CD14-positive monocyte (primary cell): Measurements from ENCODE around the gene EIF4E1B. TPM values are rescaled to one million over a fixed set of nuclear protein-coding genes. Genes with fewer than 3 reads are reported as not detected.

Experiments used
- DNase-seq, 3 donors: peaks; one replicate each; pipeline ENCODE4 v3.0.0-alpha.2; 2011 to 2022
- H2AFZ ChIP-seq: 2 replicates; pipeline ENCODE4 v1.6.0; 2012; ENCODE audit warnings: mild to moderate bottlenecking, low read depth, low read length, inconsistent platforms; ENCODE audit not compliant: insufficient read depth, poor library complexity, severe bottlenecking
- H3K27ac ChIP-seq, 2 donors: 1 replicate in 1 of 2; 2 replicates in 1 of 2; pipeline ENCODE4 v1.5.1; 2012 to 2013; ENCODE audit warnings: low read length in 2 of 2, control low read depth in 1 of 2, inconsistent platforms in 1 of 2, low read depth in 1 of 2, mild to moderate bottlenecking in 1 of 2
- H3K27me3 ChIP-seq, 2 donors: one replicate each; pipeline versions ENCODE4 v1.6.0 to v1.6.1; 2011 to 2013; ENCODE audit warnings: low read length in 2 of 2; ENCODE audit not compliant: control insufficient read depth in 2 of 2, insufficient read depth in 2 of 2
- H3K36me3 ChIP-seq, 2 donors: replicated peaks in 1 of 2; 1 replicate in 1 of 2; 2 replicates in 1 of 2; pipeline versions ENCODE4 v1.5.1 to v1.6.1; 2012 to 2013; ENCODE audit warnings: low read length in 2 of 2, control low read depth in 1 of 2, inconsistent platforms in 1 of 2, mild to moderate bottlenecking in 1 of 2; ENCODE audit not compliant: insufficient read depth in 2 of 2, control insufficient read depth in 1 of 2
- H3K4me1 ChIP-seq, 2 donors: 1 replicate in 1 of 2; 2 replicates in 1 of 2; pipeline versions ENCODE4 v1.5.1 to v1.6.1; 2012 to 2013; ENCODE audit warnings: low read length in 2 of 2, control low read depth in 1 of 2, inconsistent platforms in 1 of 2, mild to moderate bottlenecking in 1 of 2, moderate library complexity in 1 of 2; ENCODE audit not compliant: insufficient read depth in 2 of 2, control insufficient read depth in 1 of 2
- H3K4me2 ChIP-seq: replicated peaks from 2 replicates; pipeline ENCODE3; 2012; ENCODE audit warnings: low read length, moderate library complexity, mild to moderate bottlenecking; ENCODE audit not compliant: poor library complexity, severe bottlenecking; ENCODE audit errors: extremely low read depth
- H3K4me3 ChIP-seq, 3 experiments: fragments of 200-600 bp in 1 of 3; sonication (generic) in 1 of 3; replicated peaks in 1 of 3; 1 replicate in 2 of 3; 2 replicates in 1 of 3; pipeline ENCODE4 v1.5.1; 2011 to 2013; ENCODE audit warnings: low read length in 3 of 3, mild to moderate bottlenecking in 3 of 3, control low read depth in 2 of 3, low read depth in 2 of 3, inconsistent platforms in 1 of 3, moderate library complexity in 1 of 3
- H3K79me2 ChIP-seq: 2 replicates; pipeline ENCODE4 v1.6.0; 2012; ENCODE audit warnings: mild to moderate bottlenecking, control low read depth, inconsistent platforms, low read length, moderate library complexity; ENCODE audit not compliant: insufficient read depth
- H3K9ac ChIP-seq: 2 replicates; pipeline ENCODE4 v1.6.0; 2017; ENCODE audit warnings: low read length, mild to moderate bottlenecking; ENCODE audit not compliant: insufficient read depth, poor library complexity, severe bottlenecking
- H3K9me3 ChIP-seq, 2 donors: replicated peaks in 1 of 2; 1 replicate in 1 of 2; 2 replicates in 1 of 2; pipeline versions ENCODE4 v1.5.1 to v1.6.1; 2012 to 2013; ENCODE audit warnings: low read length in 2 of 2, control low read depth in 1 of 2; ENCODE audit not compliant: control insufficient read depth in 1 of 2, insufficient read depth in 1 of 2
- H4K20me1 ChIP-seq: 2 replicates; pipeline ENCODE4 v1.6.0; 2012; ENCODE audit warnings: mild to moderate bottlenecking, low read length, control low read depth, moderate library complexity; ENCODE audit not compliant: insufficient read depth
- H3K27ac Mint-ChIP-seq, 7 donors: one replicate each; pipeline ENCODE4 v1.8.0; 2020; ENCODE audit warnings: mild to moderate bottlenecking in 7 of 7, mixed read lengths in 7 of 7, moderate library complexity in 6 of 7, inconsistent platforms in 2 of 7
- H3K27me3 Mint-ChIP-seq, 3 donors: one replicate each; pipeline ENCODE4 v1.8.0; 2021 to 2022; ENCODE audit warnings: low read depth in 3 of 3, mild to moderate bottlenecking in 3 of 3, mixed read lengths in 3 of 3, moderate library complexity in 3 of 3, inconsistent platforms in 1 of 3
- H3K36me3 Mint-ChIP-seq, 2 donors: one replicate each; pipeline ENCODE4 v1.8.0; 2020; ENCODE audit warnings: mixed read lengths in 2 of 2, inconsistent platforms in 1 of 2, mild to moderate bottlenecking in 1 of 2
- H3K4me1 Mint-ChIP-seq: one replicate; pipeline ENCODE4 v1.8.0; 2020; ENCODE audit warnings: mild to moderate bottlenecking, mixed read lengths
- H3K4me3 Mint-ChIP-seq, 2 donors: one replicate each; pipeline ENCODE4 v1.8.0; 2020; ENCODE audit warnings: mild to moderate bottlenecking in 2 of 2, mixed read lengths in 2 of 2, moderate library complexity in 1 of 2
- H3K9me3 Mint-ChIP-seq, 7 donors: one replicate each; pipeline ENCODE4 v1.8.0; 2020 to 2022; ENCODE audit warnings: mixed read lengths in 7 of 7, mild to moderate bottlenecking in 6 of 7, moderate library complexity in 6 of 7, inconsistent platforms in 2 of 7
- CTCF ChIP-seq: fragments of 200-600 bp; IDR thresholded peaks from one replicate; pipeline ENCODE4 v1.8.0; 2022; ENCODE audit warnings: antibody characterized with exemption, mild to moderate bottlenecking
- WGBS: methylation state at CpG from one replicate; pipeline ENCODE4 v1.1.5; 2013; ENCODE audit warnings: missing lambda C conversion rate; ENCODE audit not compliant: insufficient coverage; 5-methylcytosine and 5-hydroxymethylcytosine counted together
- intact Hi-C, 2 donors: fragments of 100-400 bp; cut with micrococcal nuclease; formaldehyde crosslinking; loops; one replicate each; pipeline versions ENCODE4 v1.15.0 to v1.15.1; 2023
- polyA plus RNA-seq, 3 donors: library from polyadenylated mRNA; depleted of rRNA in 1 of 3; unstranded in 2 of 3; stranded (reverse) in 1 of 3; fragments of 300-500 nt in 2 of 3; fragments of >200 nt in 1 of 3; fragmentation: Illumina TruSeq in 2 of 3; gene quantifications; 1 replicate in 2 of 3; 2 replicates in 1 of 3; pipeline ENCODE4 v1.2.3, GENCODE V29; 2012 to 2021

EIF4E1B gene
- polyA plus RNA-seq, 3 donors = not detected

- Mint-ChIP-seq H3K4me3 (no peak overlapping the region), H3K27me3 (peaks cover 50 to 61% (median 51%) of the 10 kb centered on the region in 3 donors), H3K4me1 (no peaks in the 10 kb centered on the region)
These were observed 54.5 kb downstream of the EIF4E1B start for GRCh38 chr5:176685010-176685409.

GRCh38 chr5:176687247-176687646 lies 56.8 kb downstream of the EIF4E1B start:
- DNase-seq = no peak
- Mint-ChIP-seq H3K27me3 (peaks cover 42 to 47% (median 44%) of the 10 kb centered on the region in 3 donors), H3K27ac (no peak overlapping the region), H3K4me3 (no peak overlapping the region), H3K9me3 (peaks cover 5 to 28% (median 24%) of the 10 kb centered on the region in 7 donors), H3K36me3 (no peaks in the 10 kb centered on the region), H3K4me1 (no peaks in the 10 kb centered on the region)
- Histone ChIP-seq H3K36me3 (no peaks in the 10 kb centered on the region), H4K20me1 (no peaks in the 10 kb centered on the region), H3K4me3 (no peak overlapping the region), H3K27ac (no peak overlapping the region), H3K9me3 (peaks cover 0 to 15% of the 10 kb centered on the region in 2 donors), H3K4me1 (no peaks in the 10 kb centered on the region), H3K79me2 (no peaks in the 10 kb centered on the region), H3K4me2 (no peak overlapping the region), H2AFZ (no peak overlapping the region), H3K27me3 (peaks cover 4 to 33% of the 10 kb centered on the region in 2 donors), H3K9ac (no peak overlapping the region)
- TF ChIP-seq CTCF = no peak
- intact Hi-C loops = loop anchor here in 1 of 2 donors (10.0 kb wide), 1 partner anchor 368 kb away; no protein-coding TSS in a partner anchor
- 92% methylated on average over 10 of the region's 10 CpGs for WGBS

More at GRCh38 chr5:176685010-176685409, 54.5 kb downstream of the EIF4E1B start:
- intact Hi-C loops = loop anchor here in 1 of 2 donors (10.0 kb wide), 1 partner anchor 370 kb away; no protein-coding TSS in a partner anchor
- Histone ChIP-seq H2AFZ (no peak overlapping the region), H3K9ac (no peak overlapping the region), H3K36me3 (no peaks in the 10 kb centered on the region), H4K20me1 (no peaks in the 10 kb centered on the region), H3K79me2 (no peaks in the 10 kb centered on the region), H3K4me3 (no peak overlapping the region), H3K4me2 (no peak overlapping the region), H3K27me3 (peaks cover 10 to 46% of the 10 kb centered on the region in 2 donors), H3K4me1 (no peaks in the 10 kb centered on the region), H3K9me3 (peaks cover 0 to 15% of the 10 kb centered on the region in 2 donors), H3K27ac (no peak overlapping the region)
- H3K36me3 Mint-ChIP-seq = no peaks in the 10 kb centered on the region
- DNase-seq = no peak
- no peak for TF ChIP-seq CTCF
- no peak overlapping the region for H3K27ac Mint-ChIP-seq
- H3K9me3 Mint-ChIP-seq = peaks cover 5 to 26% (median 22%) of the 10 kb centered on the region in 7 donors
